Measurements from ENCODE around the gene DBNL.

DBNL gene

DNA sequence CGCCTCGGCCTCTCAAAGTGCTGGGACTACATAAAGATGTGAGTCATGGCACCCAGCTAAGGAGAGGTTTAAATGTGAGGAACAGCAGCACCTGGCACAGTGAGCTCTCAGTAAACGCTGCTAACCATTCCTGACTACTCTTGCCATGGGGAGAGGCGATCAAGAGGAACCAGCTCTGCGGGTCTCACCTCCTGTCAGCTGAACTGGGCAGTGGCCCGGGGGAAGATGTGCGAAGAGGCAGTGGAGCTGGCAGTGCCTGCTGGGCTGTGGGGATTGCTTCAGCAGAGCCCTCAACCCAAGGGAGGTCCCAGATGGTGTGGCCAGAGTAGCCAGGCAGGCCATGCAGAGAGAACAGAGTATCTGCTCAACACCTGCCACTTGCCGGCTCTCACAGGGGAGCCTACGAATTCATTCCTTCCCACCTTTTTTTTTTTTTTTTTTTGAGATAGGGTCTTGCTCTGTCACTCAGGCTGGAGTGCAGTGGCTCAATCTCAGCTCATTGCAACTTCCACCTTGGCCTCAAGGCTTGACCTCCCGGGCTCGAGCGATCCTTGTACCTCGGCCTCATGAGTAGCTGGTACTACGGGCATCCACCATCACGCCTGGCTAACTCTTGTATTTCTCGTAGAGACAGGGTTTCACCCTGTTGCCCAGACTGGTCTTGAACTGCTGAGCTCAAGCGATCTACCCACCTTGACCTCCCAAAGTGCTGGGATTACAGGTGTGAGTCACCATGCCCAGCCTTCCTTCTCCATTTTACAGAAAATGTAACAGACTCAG lies 31.0 kb downstream of the DBNL start:
- H3K9ac ChIP-seq (ENCODE audit: low read length), result no peak overlapping the region
- no peaks in the 10 kb centered on the region for H3K27me3 ChIP-seq (replicated peaks; ENCODE audit: control insufficient read depth, insufficient read depth, low read length)
- H3K4me3 ChIP-seq (ENCODE audit: low read length), result no peak overlapping the region
- H3K36me3 ChIP-seq (ENCODE audit: control insufficient read depth, insufficient read depth, low read length, severe bottlenecking), result peaks cover 67% of the 10 kb centered on the region
- H3K9me3 ChIP-seq (ENCODE audit: control insufficient read depth, low read length), result no peaks in the 10 kb centered on the region
- peaks cover 12% of the 10 kb centered on the region for H3K4me1 ChIP-seq (ENCODE audit: control insufficient read depth, insufficient read depth, low read length)
- no peak for DNase-seq (ENCODE audit: low read depth)

DNA sequence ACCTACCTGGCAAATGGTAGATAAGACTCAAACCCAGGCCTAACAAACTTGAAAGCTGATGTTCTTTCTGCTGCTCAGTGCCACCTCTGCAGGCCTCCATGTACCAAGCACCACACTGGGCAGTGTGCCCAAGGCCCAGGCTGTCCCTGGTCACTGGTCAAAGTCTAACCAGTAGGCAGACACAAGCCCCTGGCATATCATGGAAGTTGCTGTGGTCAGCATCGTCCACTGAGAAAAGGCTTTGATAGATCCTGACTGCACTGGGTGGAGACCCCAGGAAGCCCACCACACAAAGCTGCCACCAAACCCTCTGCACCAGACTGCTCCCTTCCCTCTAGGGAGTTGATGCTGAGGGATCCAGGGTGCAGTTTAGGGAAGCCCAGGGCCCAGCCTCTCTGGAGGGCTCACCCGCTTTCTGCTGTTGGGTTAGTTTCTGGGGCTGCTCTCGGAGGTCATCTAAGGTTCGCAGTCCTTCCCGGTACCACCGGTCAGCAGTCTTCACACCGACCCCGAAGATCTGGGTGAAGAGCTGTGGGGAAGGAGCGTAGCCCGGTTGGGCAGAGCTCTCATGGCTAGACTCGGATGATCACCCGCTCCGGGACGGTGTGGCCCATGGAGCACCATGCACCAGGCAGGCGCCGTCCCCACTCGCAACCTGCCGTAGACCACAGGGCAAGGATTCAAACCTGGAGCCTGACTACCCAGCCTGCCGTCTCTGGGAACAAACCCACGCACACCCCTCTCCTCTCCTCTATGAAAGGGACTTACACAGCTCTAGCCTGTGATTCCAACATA lies 31.8 kb downstream of the DBNL start:
- Histone ChIP-seq H3K9ac (ENCODE audit: low read length) (no peak overlapping the region), H3K36me3 (ENCODE audit: control insufficient read depth, insufficient read depth, low read length, severe bottlenecking) (peaks cover 67% of the 10 kb centered on the region), H3K9me3 (ENCODE audit: control insufficient read depth, low read length) (no peaks in the 10 kb centered on the region), H3K4me3 (ENCODE audit: low read length) (no peak overlapping the region), H3K4me1 (ENCODE audit: control insufficient read depth, insufficient read depth, low read length) (peaks cover 18% of the 10 kb centered on the region), H3K27me3 (replicated peaks; ENCODE audit: control insufficient read depth, insufficient read depth, low read length) (no peaks in the 10 kb centered on the region)
- no peak for DNase-seq (ENCODE audit: low read depth)

- Histone ChIP-seq H3K9me3 (ENCODE audit: control insufficient read depth, low read length) (no peaks in the 10 kb centered on the region), H3K4me1 (ENCODE audit: control insufficient read depth, insufficient read depth, low read length) (peaks cover 17% of the 10 kb centered on the region), H3K27me3 (replicated peaks; ENCODE audit: control insufficient read depth, insufficient read depth, low read length) (no peaks in the 10 kb centered on the region), H3K4me3 (ENCODE audit: low read length) (no peak overlapping the region), H3K36me3 (ENCODE audit: control insufficient read depth, insufficient read depth, low read length, severe bottlenecking) (peaks cover 67% of the 10 kb centered on the region), H3K9ac (ENCODE audit: low read length) (no peak overlapping the region)
- no peak for DNase-seq (ENCODE audit: low read depth)
Observed at GRCh38 chr7:44077061-44077460, 32.6 kb downstream of the DBNL start.

DNA sequence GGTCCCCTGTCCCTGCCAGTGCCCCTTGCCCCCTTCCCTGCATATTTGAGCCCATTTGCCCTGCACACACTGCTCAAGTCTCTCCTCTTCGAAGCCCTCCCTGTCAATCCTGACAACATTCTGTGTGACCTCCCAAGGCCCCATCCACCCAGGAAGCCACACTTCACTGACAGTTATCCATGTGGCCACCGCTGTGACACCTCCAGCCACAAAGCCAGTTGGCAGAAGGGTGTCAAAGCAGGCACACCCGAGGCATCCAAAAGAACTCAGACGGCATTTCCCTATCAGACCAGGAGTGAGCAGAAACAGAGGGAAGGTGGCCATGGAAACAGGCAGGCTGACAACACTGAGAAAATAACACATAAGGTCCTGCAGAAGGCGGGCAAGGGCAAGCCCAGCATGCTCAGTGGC lies 33.2 kb downstream of the DBNL start:
- no peaks in the 10 kb centered on the region for H3K9me3 ChIP-seq (ENCODE audit: control insufficient read depth, low read length)
- no peak overlapping the region for H3K4me3 ChIP-seq (ENCODE audit: low read length)
- peaks cover 11% of the 10 kb centered on the region for H3K4me1 ChIP-seq (ENCODE audit: control insufficient read depth, insufficient read depth, low read length)

GRCh38 chr7:44078521-44078920 lies 34.0 kb downstream of the DBNL start:
- H3K9ac ChIP-seq (ENCODE audit: low read length), result no peak overlapping the region
- no peak for DNase-seq (ENCODE audit: low read depth)
- peaks cover 60% of the 10 kb centered on the region for H3K36me3 ChIP-seq (ENCODE audit: control insufficient read depth, insufficient read depth, low read length, severe bottlenecking)
- peaks cover 13% of the 10 kb centered on the region for H3K4me1 ChIP-seq (ENCODE audit: control insufficient read depth, insufficient read depth, low read length)
- no peaks in the 10 kb centered on the region for H3K27me3 ChIP-seq (replicated peaks; ENCODE audit: control insufficient read depth, insufficient read depth, low read length)
- no peak overlapping the region for H3K4me3 ChIP-seq (ENCODE audit: low read length)
- H3K9me3 ChIP-seq (ENCODE audit: control insufficient read depth, low read length), result no peaks in the 10 kb centered on the region

More for the DNA sequence above, 33.2 kb downstream of the DBNL start:
- H3K36me3 ChIP-seq (ENCODE audit: control insufficient read depth, insufficient read depth, low read length, severe bottlenecking), result peaks cover 67% of the 10 kb centered on the region
- H3K9ac ChIP-seq (ENCODE audit: low read length), result peak overlapping the region; percentile 48
- no peaks in the 10 kb centered on the region for H3K27me3 ChIP-seq (replicated peaks; ENCODE audit: control insufficient read depth, insufficient read depth, low read length)
- DNase-seq (ENCODE audit: low read depth), result no peak

- H3K4me3 ChIP-seq (ENCODE audit: low read length), result no peak overlapping the region
- H3K9ac ChIP-seq (ENCODE audit: low read length), result no peak overlapping the region
- no peak for DNase-seq (ENCODE audit: low read depth)
- H3K9me3 ChIP-seq (ENCODE audit: control insufficient read depth, low read length), result no peaks in the 10 kb centered on the region
- H3K36me3 ChIP-seq (ENCODE audit: control insufficient read depth, insufficient read depth, low read length, severe bottlenecking), result peaks cover 55% of the 10 kb centered on the region
- H3K27me3 ChIP-seq (replicated peaks; ENCODE audit: control insufficient read depth, insufficient read depth, low read length), result no peaks in the 10 kb centered on the region
- peaks cover 22% of the 10 kb centered on the region for H3K4me1 ChIP-seq (ENCODE audit: control insufficient read depth, insufficient read depth, low read length)
Observed at GRCh38 chr7:44079331-44080021, 35.0 kb downstream of the DBNL start.

DNA sequence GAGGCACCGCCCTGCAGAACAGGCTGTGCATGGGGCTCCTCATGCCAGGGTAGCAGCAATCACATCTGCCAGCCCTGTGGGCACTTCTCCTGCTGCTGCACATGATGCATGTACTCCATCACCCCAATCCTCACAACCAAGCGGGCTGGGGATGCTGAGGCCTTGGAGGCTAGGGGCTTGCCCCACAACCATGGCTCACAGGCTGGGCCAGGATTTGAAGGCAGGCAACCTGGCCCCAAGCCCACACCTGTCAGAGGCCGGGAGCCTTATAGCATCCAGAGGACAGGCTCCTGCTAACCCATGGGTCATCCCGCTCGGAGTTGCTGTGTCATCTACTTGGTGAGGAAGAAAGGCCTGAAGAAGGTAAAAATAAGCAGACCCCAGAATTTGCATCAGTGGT lies 35.6 kb downstream of the DBNL start:
- H3K9me3 ChIP-seq (ENCODE audit: control insufficient read depth, low read length), result no peaks in the 10 kb centered on the region
- H3K4me1 ChIP-seq (ENCODE audit: control insufficient read depth, insufficient read depth, low read length), result peaks cover 28% of the 10 kb centered on the region
- H3K36me3 ChIP-seq (ENCODE audit: control insufficient read depth, insufficient read depth, low read length, severe bottlenecking), result peaks cover 54% of the 10 kb centered on the region
- H3K4me3 ChIP-seq (ENCODE audit: low read length), result peak overlapping the region; percentile 95
- no peak overlapping the region for H3K9ac ChIP-seq (ENCODE audit: low read length)
- H3K27me3 ChIP-seq (replicated peaks; ENCODE audit: control insufficient read depth, insufficient read depth, low read length), result no peaks in the 10 kb centered on the region
- DNase-seq (ENCODE audit: low read depth), result no peak

GRCh38 chr7:44080686-44081265 lies 36.3 kb downstream of the DBNL start:
- H3K9me3 ChIP-seq (ENCODE audit: control insufficient read depth, low read length), result no peaks in the 10 kb centered on the region
- H3K9ac ChIP-seq (ENCODE audit: low read length), result peak overlapping the region; percentile 95
- no peaks in the 10 kb centered on the region for H3K27me3 ChIP-seq (replicated peaks; ENCODE audit: control insufficient read depth, insufficient read depth, low read length)
- peaks cover 34% of the 10 kb centered on the region for H3K4me1 ChIP-seq (ENCODE audit: control insufficient read depth, insufficient read depth, low read length)
- no peak for DNase-seq (ENCODE audit: low read depth)
- H3K4me3 ChIP-seq (ENCODE audit: low read length), result peak overlapping the region; percentile 95
- peaks cover 48% of the 10 kb centered on the region for H3K36me3 ChIP-seq (ENCODE audit: control insufficient read depth, insufficient read depth, low read length, severe bottlenecking)

DNA sequence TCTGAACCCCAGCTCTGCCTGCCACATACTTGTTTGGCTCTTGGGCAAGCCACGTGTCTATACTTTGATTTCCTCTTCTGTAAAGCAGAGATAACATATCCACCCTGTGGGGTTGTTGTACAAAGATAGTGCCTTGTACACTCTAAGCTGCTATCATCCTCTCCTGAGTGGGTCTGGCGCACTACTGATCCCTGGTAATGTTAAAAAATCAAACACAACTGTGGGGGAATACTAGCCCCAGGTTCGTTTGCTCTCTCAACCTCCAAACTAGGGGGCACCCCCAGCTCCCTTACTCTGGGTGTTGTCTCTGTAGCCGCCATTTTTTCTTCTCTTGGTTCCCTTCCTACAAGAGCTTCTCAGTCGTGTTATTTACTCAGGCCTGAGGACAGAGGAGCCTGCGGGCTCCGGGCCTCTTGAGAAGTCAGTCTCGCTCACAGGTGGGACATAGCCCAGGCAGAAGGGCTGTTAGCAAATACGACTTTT lies 36.8 kb downstream of the DBNL start:
- Histone ChIP-seq H3K9ac (ENCODE audit: low read length) (peak overlapping the region; percentile 95), H3K27me3 (replicated peaks; ENCODE audit: control insufficient read depth, insufficient read depth, low read length) (no peaks in the 10 kb centered on the region), H3K4me1 (ENCODE audit: control insufficient read depth, insufficient read depth, low read length) (peaks cover 34% of the 10 kb centered on the region), H3K4me3 (ENCODE audit: low read length) (peak overlapping the region; percentile 95), H3K36me3 (ENCODE audit: control insufficient read depth, insufficient read depth, low read length, severe bottlenecking) (peaks cover 43% of the 10 kb centered on the region), H3K9me3 (ENCODE audit: control insufficient read depth, low read length) (no peaks in the 10 kb centered on the region)
- no peak for DNase-seq (ENCODE audit: low read depth)

DNA sequence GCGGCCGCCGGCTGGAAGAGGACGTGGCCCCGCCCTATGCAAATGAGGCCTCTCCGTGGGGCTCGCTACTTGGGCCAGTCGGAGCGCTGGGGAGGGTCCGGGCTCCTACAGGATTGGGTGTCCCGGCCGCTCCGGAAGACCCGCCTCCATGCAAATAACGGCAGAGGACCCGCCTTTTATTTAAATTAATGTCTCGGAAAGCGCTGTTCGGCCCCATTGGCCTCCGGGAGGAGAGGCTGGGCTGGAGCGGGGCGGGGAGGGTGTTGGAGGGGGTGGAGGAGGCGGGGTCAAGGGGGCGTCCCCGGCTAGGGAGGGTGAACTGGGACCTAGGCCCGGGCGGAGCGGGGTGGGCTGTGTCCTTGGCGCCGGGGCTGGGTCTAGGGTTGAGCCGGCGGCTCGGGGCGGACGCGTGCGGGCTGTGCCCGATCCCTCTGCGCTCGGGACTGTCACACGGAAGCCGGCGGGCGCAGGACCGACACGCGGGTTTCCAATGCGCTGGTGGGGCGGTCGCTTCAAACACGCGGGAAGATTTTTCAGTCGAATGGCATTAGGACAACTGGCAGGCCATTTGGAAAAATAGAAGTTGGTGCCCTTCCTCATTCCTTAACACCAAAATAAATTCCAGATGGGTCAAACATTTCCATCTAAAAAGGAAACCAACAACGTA lies 38.2 kb downstream of the DBNL start:
- peak; percentile 100 for DNase-seq (ENCODE audit: low read depth)
- peak overlapping the region; percentile 89 for H3K9ac ChIP-seq (ENCODE audit: low read length)
- no peaks in the 10 kb centered on the region for H3K27me3 ChIP-seq (replicated peaks; ENCODE audit: control insufficient read depth, insufficient read depth, low read length)
- peaks cover 42% of the 10 kb centered on the region for H3K4me1 ChIP-seq (ENCODE audit: control insufficient read depth, insufficient read depth, low read length)
- peaks cover 29% of the 10 kb centered on the region for H3K36me3 ChIP-seq (ENCODE audit: control insufficient read depth, insufficient read depth, low read length, severe bottlenecking)
- peak overlapping the region; percentile 78 for H3K4me3 ChIP-seq (ENCODE audit: low read length)
- no peaks in the 10 kb centered on the region for H3K9me3 ChIP-seq (ENCODE audit: control insufficient read depth, low read length)

Data from adipocyte (in vitro differentiated cells).